Ovary (tissue), 3 donors: ENCODE results near the gene CALY.

Experiments used
- CTCF ChIP-seq, 3 donors: fragments of 450-650 bp in 2 of 3; fragments of 200-600 bp in 1 of 3; IDR thresholded peaks; one replicate each; pipeline versions ENCODE4 v1.5.1 to v1.8.0; 2016 to 2022; ENCODE audit warnings: antibody characterized with exemption in 3 of 3, mild to moderate bottlenecking in 1 of 3
- EP300 ChIP-seq: sonication (generic); formaldehyde crosslinking; IDR thresholded peaks from one replicate; pipeline ENCODE4 v1.6.1; 2017; ENCODE audit warnings: antibody characterized with exemption
- POLR2A ChIP-seq: fragments of 450-650 bp; IDR thresholded peaks from one replicate; pipeline ENCODE4 v1.6.1; 2017; ENCODE audit warnings: antibody characterized with exemption, mild to moderate bottlenecking, moderate library complexity
- donor health status: DM: no; HTN: no; CAD: no.

DNA sequence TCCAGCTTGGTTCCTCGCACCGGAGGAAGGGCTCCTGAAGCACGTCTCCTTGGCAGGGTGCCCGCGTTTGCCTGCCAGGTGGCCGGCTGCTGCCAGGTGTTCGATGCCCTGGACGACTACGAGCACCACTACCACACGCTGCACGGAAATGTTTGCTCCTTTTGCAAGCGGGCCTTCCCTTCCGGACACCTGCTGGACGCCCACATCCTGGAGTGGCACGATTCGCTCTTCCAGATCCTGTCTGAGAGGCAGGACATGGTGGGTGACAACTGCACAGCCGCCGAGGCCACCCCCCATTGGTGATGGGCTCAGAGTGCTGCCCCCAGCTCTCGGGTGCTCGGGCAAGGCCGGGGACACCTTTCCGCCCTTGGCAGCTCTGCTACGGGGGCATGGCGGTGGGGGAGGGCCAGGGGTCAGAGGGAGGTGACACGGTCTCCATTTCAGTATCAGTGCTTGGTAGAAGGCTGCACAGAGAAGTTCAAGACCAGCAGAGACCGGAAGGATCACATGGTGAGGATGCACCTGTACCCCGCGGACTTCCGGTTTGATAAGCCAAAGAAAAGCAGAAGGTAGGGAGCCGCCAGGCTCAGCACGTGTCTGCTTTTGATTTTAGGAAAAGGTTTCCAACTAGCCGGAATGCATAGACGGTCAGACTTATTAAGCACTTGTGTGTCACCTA lies 26.8 kb downstream of the CALY start:
- TF ChIP-seq POLR2A (no peak), CTCF (IDR thresholded peaks at IDR 0.05) (no peak), EP300 (no peak)
